ENCODE measurements around the gene VAV1.

The VAV1 gene

DNA sequence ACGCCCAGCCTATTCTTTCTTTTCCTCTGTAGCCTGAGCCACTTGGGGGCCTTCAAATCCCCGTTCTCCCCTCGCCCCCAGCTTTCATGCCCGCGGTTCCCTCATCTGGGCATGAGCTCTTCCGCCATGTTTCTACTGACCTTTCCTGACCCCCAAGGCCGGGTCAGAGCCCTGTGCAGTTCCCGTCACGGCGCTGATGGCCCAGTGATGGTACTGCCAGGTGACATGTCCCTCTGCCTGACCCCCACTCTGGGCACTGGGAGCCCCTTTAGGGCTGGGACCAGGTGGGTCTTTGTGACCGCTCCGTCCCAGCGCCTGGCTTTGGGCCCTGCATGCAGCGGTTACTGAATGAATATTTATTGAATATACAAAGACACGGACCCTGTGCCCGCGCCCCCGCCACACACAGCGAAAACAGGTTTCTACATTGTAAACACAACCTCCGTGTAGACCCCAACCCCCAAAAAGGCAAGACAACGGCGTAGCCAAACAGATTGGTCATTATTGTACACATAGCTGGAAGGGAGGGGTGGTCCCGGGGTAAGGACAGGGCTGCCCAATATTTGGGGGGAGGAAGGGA, 42.8 kb upstream of the VAV1 start:
- no peaks in the 10 kb centered on the region for H3F3A ChIP-seq (ENCODE audit: insufficient read depth, low read length)
- H4K20me1 ChIP-seq (ENCODE audit: insufficient read depth, low read length): no peaks in the 10 kb centered on the region
- H3K36me3 ChIP-seq (replicated peaks; ENCODE audit: insufficient read depth, low read length): no peaks in the 10 kb centered on the region
- TF ChIP-seq, protein P1, sequence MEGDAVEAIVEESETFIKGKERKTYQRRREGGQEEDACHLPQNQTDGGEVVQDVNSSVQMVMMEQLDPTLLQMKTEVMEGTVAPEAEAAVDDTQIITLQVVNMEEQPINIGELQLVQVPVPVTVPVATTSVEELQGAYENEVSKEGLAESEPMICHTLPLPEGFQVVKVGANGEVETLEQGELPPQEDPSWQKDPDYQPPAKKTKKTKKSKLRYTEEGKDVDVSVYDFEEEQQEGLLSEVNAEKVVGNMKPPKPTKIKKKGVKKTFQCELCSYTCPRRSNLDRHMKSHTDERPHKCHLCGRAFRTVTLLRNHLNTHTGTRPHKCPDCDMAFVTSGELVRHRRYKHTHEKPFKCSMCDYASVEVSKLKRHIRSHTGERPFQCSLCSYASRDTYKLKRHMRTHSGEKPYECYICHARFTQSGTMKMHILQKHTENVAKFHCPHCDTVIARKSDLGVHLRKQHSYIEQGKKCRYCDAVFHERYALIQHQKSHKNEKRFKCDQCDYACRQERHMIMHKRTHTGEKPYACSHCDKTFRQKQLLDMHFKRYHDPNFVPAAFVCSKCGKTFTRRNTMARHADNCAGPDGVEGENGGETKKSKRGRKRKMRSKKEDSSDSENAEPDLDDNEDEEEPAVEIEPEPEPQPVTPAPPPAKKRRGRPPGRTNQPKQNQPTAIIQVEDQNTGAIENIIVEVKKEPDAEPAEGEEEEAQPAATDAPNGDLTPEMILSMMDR (IDR thresholded peaks at IDR 0.05; ENCODE audit: low read length): no peak
- TF ChIP-seq EZH2 (optimal IDR thresholded peaks at IDR 0.05; ENCODE audit: low read depth, low read length): no peak
- no peak for TF ChIP-seq EZH2phosphoT487 (IDR thresholded peaks at IDR 0.05; ENCODE audit: low read length)
- H3K4me1 ChIP-seq (ENCODE audit: low read length): peaks cover 9% of the 10 kb centered on the region
- no peaks in the 10 kb centered on the region for H3K79me2 ChIP-seq (ENCODE audit: low read length)
- H3K9ac ChIP-seq (ENCODE audit: low read length): no peak overlapping the region
- peaks cover 6% of the 10 kb centered on the region; the same call in 1 of the 2 replicates for H3K27me3 ChIP-seq (replicated peaks; ENCODE audit: insufficient read depth, low read length)
- H2AFZ ChIP-seq (ENCODE audit: low read length): no peak overlapping the region
- no peaks in the 10 kb centered on the region for H3K9me2 ChIP-seq (replicated peaks; ENCODE audit: insufficient read depth, low read length)
- DNase-seq: no peak
- H3K4me2 ChIP-seq (ENCODE audit: low read depth, low read length): no peak overlapping the region
- H3K4me3 ChIP-seq (ENCODE audit: low read length): no peak overlapping the region
- no peaks in the 10 kb centered on the region for H3K9me3 ChIP-seq (replicated peaks; ENCODE audit: insufficient read depth, low read length)
- no peak overlapping the region for H3K27ac ChIP-seq (ENCODE audit: low read length)

DNA sequence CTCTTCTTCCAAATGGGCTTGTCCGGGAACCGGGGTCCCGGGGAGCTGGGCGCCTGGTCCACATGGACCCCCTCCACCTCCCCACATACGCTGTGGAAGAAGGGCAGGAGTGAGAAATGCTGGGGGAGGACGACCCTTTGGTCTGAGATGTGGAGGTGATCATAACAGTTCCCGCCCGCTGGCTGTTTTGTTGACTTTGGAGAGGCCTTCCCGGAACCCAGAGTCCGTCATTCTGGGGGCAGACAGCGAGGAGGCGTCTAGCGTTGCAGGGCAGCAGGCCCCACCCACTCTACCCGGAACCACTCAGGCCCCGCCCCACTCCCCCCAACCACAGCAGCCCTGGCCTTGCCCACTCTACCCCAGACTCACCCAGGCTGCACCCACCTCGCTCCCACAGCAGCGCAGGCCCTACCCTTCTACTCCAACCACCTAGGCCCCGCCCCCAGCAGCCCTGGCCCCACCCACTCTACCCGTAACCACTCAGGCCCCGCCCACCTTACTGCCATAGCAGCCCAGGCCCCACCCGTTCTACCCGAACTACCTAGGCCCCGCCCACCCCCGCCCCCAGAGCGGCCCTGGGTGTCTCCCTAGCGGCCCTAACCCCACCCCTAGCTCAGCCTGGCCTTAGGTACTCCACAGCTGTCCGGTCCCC, 42.2 kb upstream of the VAV1 start:
- H3K9ac ChIP-seq (ENCODE audit: low read length): no peak overlapping the region
- no peak overlapping the region for H3K27ac ChIP-seq (ENCODE audit: low read length)
- H3K4me3 ChIP-seq (ENCODE audit: low read length): no peak overlapping the region
- H3K79me2 ChIP-seq (ENCODE audit: low read length): peaks cover under 1% of the 10 kb centered on the region
- TF ChIP-seq EZH2 (optimal IDR thresholded peaks at IDR 0.05; ENCODE audit: low read depth, low read length): no peak
- no peak for TF ChIP-seq EZH2phosphoT487 (IDR thresholded peaks at IDR 0.05; ENCODE audit: low read length)
- TF ChIP-seq, protein P1 (IDR thresholded peaks at IDR 0.05; ENCODE audit: low read length): no peak
- no peaks in the 10 kb centered on the region for H4K20me1 ChIP-seq (ENCODE audit: insufficient read depth, low read length)
- no peak overlapping the region for H2AFZ ChIP-seq (ENCODE audit: low read length)
- no peaks in the 10 kb centered on the region for H3K9me3 ChIP-seq (replicated peaks; ENCODE audit: insufficient read depth, low read length)
- H3F3A ChIP-seq (ENCODE audit: insufficient read depth, low read length): no peaks in the 10 kb centered on the region
- 0 out of 2 replicates have a peak, but pooled peaks cover under 1% of the 10 kb centered on the region for H3K27me3 ChIP-seq (replicated peaks; ENCODE audit: insufficient read depth, low read length)
- H3K36me3 ChIP-seq (replicated peaks; ENCODE audit: insufficient read depth, low read length): no peaks in the 10 kb centered on the region
- peaks cover 9% of the 10 kb centered on the region for H3K4me1 ChIP-seq (ENCODE audit: low read length)
- DNase-seq: no peak
- no peak overlapping the region for H3K4me2 ChIP-seq (ENCODE audit: low read depth, low read length)
- no peaks in the 10 kb centered on the region for H3K9me2 ChIP-seq (replicated peaks; ENCODE audit: insufficient read depth, low read length)

- H3K4me2 ChIP-seq (ENCODE audit: low read depth, low read length): no peak overlapping the region
- peaks cover 14% of the 10 kb centered on the region for H3K4me1 ChIP-seq (ENCODE audit: low read length)
- no peak overlapping the region for H3K27ac ChIP-seq (ENCODE audit: low read length)
- no peaks in the 10 kb centered on the region for H3K9me2 ChIP-seq (replicated peaks; ENCODE audit: insufficient read depth, low read length)
- H3K79me2 ChIP-seq (ENCODE audit: low read length): peaks cover 9% of the 10 kb centered on the region
- H4K20me1 ChIP-seq (ENCODE audit: insufficient read depth, low read length): no peaks in the 10 kb centered on the region
- H2AFZ ChIP-seq (ENCODE audit: low read length): no peak overlapping the region
- no peaks in the 10 kb centered on the region for H3K27me3 ChIP-seq (replicated peaks; ENCODE audit: insufficient read depth, low read length)
- no peak overlapping the region for H3K9ac ChIP-seq (ENCODE audit: low read length)
- H3K4me3 ChIP-seq (ENCODE audit: low read length): no peak overlapping the region
- DNase-seq: no peak
- no peaks in the 10 kb centered on the region for H3K9me3 ChIP-seq (replicated peaks; ENCODE audit: insufficient read depth, low read length)
- no peaks in the 10 kb centered on the region for H3K36me3 ChIP-seq (replicated peaks; ENCODE audit: insufficient read depth, low read length)
- peaks cover 4% of the 10 kb centered on the region; the same call in 1 of the 2 replicates for H3F3A ChIP-seq (ENCODE audit: insufficient read depth, low read length)
- TF ChIP-seq, protein P1 (IDR thresholded peaks at IDR 0.05; ENCODE audit: low read length): no peak
- TF ChIP-seq EZH2phosphoT487 (IDR thresholded peaks at IDR 0.05; ENCODE audit: low read length): no peak
- TF ChIP-seq EZH2 (optimal IDR thresholded peaks at IDR 0.05; ENCODE audit: low read depth, low read length): no peak
Measured at GRCh38 chr19:6730941-6731670, 41.4 kb upstream of the VAV1 start.

Data from MM.1S (cell line).